ENCODE measurements around the gene SERINC2.

- TF ChIP-seq CTCF (IDR thresholded peaks at IDR 0.05 in 2 of 3, conservative IDR thresholded peaks at IDR 0.05 in 1 of 3; ENCODE audit: insufficient read depth in 2 of 3, low read depth in 1 of 3, low read length in 3 of 3) (no peak), FOSL1 (tag; conservative IDR thresholded peaks at IDR 0.05) (no peak), EP300 (IDR thresholded peaks at IDR 0.05; ENCODE audit: low read length) (no peak), POLR2A (conservative IDR thresholded peaks at IDR 0.05) (no peak), POLR3A (IDR thresholded peaks at IDR 0.05; ENCODE audit: borderline replicate concordance, extremely low read depth, insufficient read depth, insufficient read length) (no peak), ZNF274 (IDR thresholded peaks at IDR 0.05; ENCODE audit: borderline replicate concordance, low read depth, low read length) (no peak), ZNF77 (CRISPR knock-in tag; IDR thresholded peaks at IDR 0.05) (no peak), ZBTB26 (CRISPR knock-in tag; IDR thresholded peaks at IDR 0.05) (no peak)
Observed at GRCh38 chr1:31416101-31416736, 3.2 kb downstream of the SERINC2 start.

Data from K562 (cell line).